Mesendoderm (in vitro differentiated cells): ENCODE results near the gene ETFB.
A peak's percentile ranks its signal among the peaks of the same experiment; 100 is the strongest.

Source experiments
- DNase-seq: peaks from one replicate; pipeline ENCODE4 v3.0.0; 2013
- H2AK5ac ChIP-seq: 2 replicates; pipeline ENCODE4 v1.6.1; 2013; ENCODE audit warnings: low read length, inconsistent platforms
- H2BK120ac ChIP-seq: 2 replicates; pipeline ENCODE4 v1.6.1; 2013; ENCODE audit warnings: low read depth, mild to moderate bottlenecking, low read length, moderate library complexity, mixed read lengths
- H2BK15ac ChIP-seq: replicated peaks from 2 replicates; pipeline ENCODE4 v1.6.1; 2013; ENCODE audit warnings: low read depth, mild to moderate bottlenecking, moderate library complexity
- H2BK5ac ChIP-seq: 2 replicates; pipeline ENCODE4 v1.6.1; 2013; ENCODE audit warnings: low read length, inconsistent platforms
- H3K18ac ChIP-seq: 2 replicates; pipeline ENCODE4 v1.6.1; 2013; ENCODE audit warnings: mild to moderate bottlenecking, low read length, mixed read lengths
- H3K23ac ChIP-seq: one replicate; pipeline ENCODE4 v1.6.1; 2013; ENCODE audit warnings: low read length
- H3K27ac ChIP-seq: 2 replicates; pipeline ENCODE4 v1.5.1; 2013; ENCODE audit warnings: low read depth, mild to moderate bottlenecking, inconsistent platforms, low read length, moderate library complexity
- H3K27me3 ChIP-seq: 2 replicates; pipeline ENCODE4 v1.6.1; 2013; ENCODE audit warnings: low read length, control low read depth, mild to moderate bottlenecking, inconsistent platforms; ENCODE audit not compliant: insufficient read depth, poor library complexity
- H3K36me3 ChIP-seq: 2 replicates; pipeline ENCODE4 v1.6.1; 2013; ENCODE audit warnings: low read length, inconsistent platforms; ENCODE audit not compliant: control insufficient read depth, insufficient read depth
- H3K4ac ChIP-seq: one replicate; pipeline ENCODE4 v1.6.1; 2013; ENCODE audit warnings: low read depth, mild to moderate bottlenecking, low read length, moderate library complexity
- H3K4me1 ChIP-seq: 2 replicates; pipeline ENCODE4 v1.6.1; 2013; ENCODE audit warnings: low read depth, low read length, inconsistent platforms; ENCODE audit not compliant: control insufficient read depth
- H3K4me2 ChIP-seq: 2 replicates; pipeline ENCODE4 v1.6.1; 2013; ENCODE audit warnings: low read length
- H3K4me3 ChIP-seq: 2 replicates; pipeline ENCODE4 v1.5.1; 2013; ENCODE audit warnings: mild to moderate bottlenecking, low read length
- H3K56ac ChIP-seq: one replicate; pipeline ENCODE4 v1.6.1; 2013; ENCODE audit warnings: low read length
- H3K79me1 ChIP-seq: 2 replicates; pipeline ENCODE4 v1.6.1; 2013; ENCODE audit warnings: low read length, inconsistent platforms
- H3K79me2 ChIP-seq: 2 replicates; pipeline ENCODE4 v1.6.1; 2013; ENCODE audit warnings: mild to moderate bottlenecking, low read length; ENCODE audit not compliant: control insufficient read depth, insufficient read depth
- H3K9ac ChIP-seq: 2 replicates; pipeline ENCODE4 v1.6.1; 2013; ENCODE audit warnings: low read length, inconsistent platforms
- H4K5ac ChIP-seq: one replicate; pipeline ENCODE4 v1.6.1; 2013; ENCODE audit warnings: low read length
- H4K8ac ChIP-seq: one replicate; pipeline ENCODE4 v1.6.1; 2013; ENCODE audit warnings: low read depth, mild to moderate bottlenecking, control low read depth, low read length, moderate library complexity
- WGBS: extraction: QIAGEN DNeasy Blood & Tissue Kit; methylation state at CpG from one replicate; pipeline ENCODE4 v1.1.7; 2013; ENCODE audit warnings: low lambda C conversion rate, missing lambda C conversion rate; ENCODE audit not compliant: insufficient coverage; ENCODE audit errors: extremely low coverage; 5-methylcytosine and 5-hydroxymethylcytosine counted together

ETFB gene

DNA sequence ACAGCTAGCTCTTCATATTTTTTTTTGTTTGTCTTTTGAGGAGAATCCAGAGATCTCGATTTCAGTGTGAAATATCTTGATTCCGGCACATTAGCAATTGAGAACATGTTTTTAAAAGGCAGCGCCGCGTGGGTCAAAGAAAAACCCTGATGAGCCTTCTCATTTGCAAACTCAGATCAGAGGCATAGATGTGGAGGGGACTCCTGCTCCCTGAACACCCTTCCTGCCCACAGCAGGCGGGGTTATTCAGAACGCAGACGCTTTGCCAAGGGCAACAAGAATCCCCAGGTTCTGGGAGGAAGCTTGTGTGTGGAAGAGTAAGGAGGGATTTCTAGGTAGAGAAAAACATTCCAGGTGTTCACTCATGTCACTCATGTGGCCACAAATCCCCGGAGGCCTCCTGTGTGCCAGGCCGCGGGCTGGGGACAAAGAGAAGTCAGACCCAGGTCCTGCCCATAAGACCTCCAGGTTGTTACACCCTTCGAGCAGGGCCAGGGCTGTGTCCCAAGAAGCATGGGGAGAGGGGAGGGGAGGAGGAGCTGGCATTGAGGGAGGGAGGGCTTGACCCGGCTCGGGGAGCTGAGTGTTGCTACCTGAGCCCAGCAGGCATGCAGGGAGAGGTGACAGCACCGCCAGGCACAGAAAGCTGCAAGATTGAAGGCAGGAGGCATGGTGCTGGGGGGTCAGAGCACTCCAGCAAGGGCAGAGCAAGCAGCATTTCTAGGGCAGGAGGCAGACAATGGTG is 70.6 kb downstream of the ETFB start:
- Histone ChIP-seq H3K79me2 (no peaks in the 10 kb centered on the region), H2BK15ac (no peak overlapping the region), H3K79me1 (no peaks in the 10 kb centered on the region), H3K27me3 (no peaks in the 10 kb centered on the region), H3K23ac (no peak overlapping the region), H2BK120ac (no peak overlapping the region), H2BK5ac (no peak overlapping the region), H3K9ac (peak overlapping the region; percentile 22), H3K56ac (peak overlapping the region; percentile 57), H3K18ac (no peak overlapping the region), H3K4me2 (no peak overlapping the region), H3K4ac (no peak overlapping the region), H3K4me1 (peaks cover 18% of the 10 kb centered on the region), H4K8ac (no peak overlapping the region), H3K36me3 (no peaks in the 10 kb centered on the region), H3K4me3 (no peak overlapping the region), H2AK5ac (no peak overlapping the region), H3K27ac (no peak overlapping the region), H4K5ac (no peak overlapping the region)
- no CpG with 5 or more reads among the region's 15 CpGs for WGBS
- peak; percentile 55 for DNase-seq
